Stimulated activated CD8-positive, alpha-beta memory T cell treated with anti-CD3 and anti-CD28 coated beads, Interleukin-4, amount 100 ng/mL, for 1 hour (primary cell): ENCODE data around the gene PATE1.

ENCODE experiments used
- DNase-seq, 2 donors: peaks; one replicate each; pipeline ENCODE4 v3.0.0-alpha.2; 2020; ENCODE audit warnings: low read depth in 2 of 2, low spot score in 1 of 2

The PATE1 gene

DNA sequence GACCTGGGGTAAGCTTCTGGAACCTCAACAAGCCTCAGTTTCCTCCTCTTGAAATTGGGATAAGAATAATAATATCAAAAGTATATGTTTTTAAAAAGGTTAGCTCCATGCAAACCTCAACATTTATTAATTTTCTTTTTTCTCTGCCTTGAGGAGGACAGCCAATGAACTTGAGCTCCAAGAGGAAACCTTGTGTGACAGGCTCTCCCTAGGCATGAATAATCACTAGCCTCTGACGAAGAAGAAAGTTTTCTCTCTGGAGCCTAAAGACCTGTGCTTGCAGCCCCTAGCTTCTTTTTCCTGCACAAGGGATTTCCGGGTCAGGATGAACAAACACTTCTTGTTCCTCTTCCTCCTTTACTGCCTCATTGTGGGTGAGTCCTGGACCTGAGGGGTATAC is 41.7 kb downstream of the PATE1 start, which contains the start of gene PATE3:
TSS of gene PATE3 (plus strand) at position 301 of the 400 bp plus-strand sequence. CDS start at position 326, 25 bp downstream.
- no peak for DNase-seq

- no peak for DNase-seq
These were observed 44.7 kb downstream of the PATE1 start for GRCh38 chr11:125790825-125791224.

DNA sequence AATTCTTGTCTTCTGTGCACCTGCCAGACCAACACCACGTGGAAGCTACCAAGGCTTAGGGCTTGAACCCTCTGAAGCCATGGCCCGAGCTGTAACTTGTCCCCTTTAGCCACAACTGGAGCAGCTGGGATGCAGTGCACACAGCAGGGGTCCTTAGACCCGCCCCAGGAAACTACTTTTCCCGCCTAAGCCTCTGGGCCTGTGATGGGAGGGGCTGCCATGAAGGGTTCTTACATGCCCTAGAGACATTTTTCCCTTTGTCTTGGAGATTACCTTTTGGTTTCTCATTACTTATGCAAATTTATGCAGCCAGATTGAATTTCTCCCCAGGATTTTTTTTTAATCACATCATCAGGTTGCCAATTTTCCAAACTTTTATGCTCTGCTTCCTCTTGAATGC is 51.6 kb downstream of the PATE1 start:
- no peak for DNase-seq
